HG03280 (cell line): ENCODE results near the gene CYSTM1.
A peak's percentile ranks its signal among the peaks of the same experiment; 100 is the strongest.
"Not testable (repeated sequence)": the region's sequence is repeated elsewhere in the genome, so short reads cannot be mapped to it uniquely, and the experiment has no call there.

ENCODE experiments used
- ATAC-seq: cut with Tn5 transposase; IDR thresholded peaks from one replicate; pipeline ENCODE4 v1.9.1; 2021; ENCODE audit warnings: mild to moderate bottlenecking, moderate library complexity; ENCODE audit not compliant: unreplicated experiment

CYSTM1 gene

DNA sequence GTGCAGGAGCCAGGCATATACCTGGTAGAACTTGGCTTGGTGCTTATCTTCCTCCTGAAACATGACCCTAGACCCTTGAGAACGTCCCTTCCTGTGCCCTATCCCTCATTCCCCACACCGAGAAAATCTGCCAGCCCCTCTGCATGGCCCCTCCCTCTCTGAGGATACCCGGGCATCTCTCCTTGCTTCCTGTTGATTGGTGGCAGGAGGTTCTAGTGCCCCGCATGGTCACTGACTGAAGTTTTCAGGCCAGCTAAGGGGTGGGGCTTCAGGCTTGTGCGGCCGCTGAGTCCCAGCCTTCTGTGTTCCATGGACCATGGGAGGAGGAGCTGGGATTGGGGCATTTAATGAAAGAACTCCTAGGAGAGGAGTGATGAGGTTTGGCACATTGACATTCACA lies 26.5 kb upstream of the CYSTM1 start:
- no peak for ATAC-seq

DNA sequence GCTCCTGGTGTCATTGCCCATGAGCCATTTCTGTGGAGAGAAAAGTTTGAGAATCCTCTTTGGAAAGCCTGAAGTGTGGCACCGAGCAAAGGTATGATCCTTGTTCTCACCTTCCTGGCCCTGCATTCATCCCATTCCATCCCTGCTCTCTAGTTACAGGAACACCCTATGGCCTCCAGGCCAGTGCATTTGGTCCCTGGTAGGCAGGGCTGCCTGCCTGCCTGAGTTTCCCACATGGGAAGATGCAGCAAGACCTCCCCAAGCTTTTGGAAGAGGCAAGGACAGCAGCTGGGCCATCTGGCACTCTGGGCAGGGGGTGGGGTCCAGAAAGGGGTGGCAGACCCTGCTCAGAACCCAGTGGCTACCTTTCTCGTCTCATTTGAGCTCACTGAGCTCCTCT lies 24.8 kb upstream of the CYSTM1 start:
- no peak for ATAC-seq

GRCh38 chr5:140151144-140152021 lies 23.6 kb upstream of the CYSTM1 start:
- ATAC-seq, result no peak

- ATAC-seq, result no peak
Measured at GRCh38 chr5:140152022-140152999, 22.7 kb upstream of the CYSTM1 start.

DNA sequence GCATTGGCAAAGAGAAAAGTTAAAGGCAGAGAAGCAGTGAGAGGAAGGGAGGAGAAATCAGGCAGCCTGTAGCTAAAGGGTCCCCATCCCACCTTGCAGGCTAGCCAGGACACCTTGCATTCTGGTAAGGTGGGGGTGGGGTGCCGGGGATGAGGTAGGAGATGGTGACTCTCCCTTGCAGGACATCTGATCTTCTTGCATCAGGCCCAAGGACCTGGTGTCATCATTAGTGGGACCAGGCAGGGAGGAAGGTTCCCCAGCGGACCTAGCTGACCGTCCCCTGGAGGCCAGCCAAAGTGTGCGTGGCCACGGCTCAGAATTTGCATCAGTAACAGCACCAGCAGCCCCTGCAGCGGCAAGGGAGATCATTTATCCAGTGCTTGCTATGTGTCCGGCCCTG lies 21.7 kb upstream of the CYSTM1 start:
- no peak for ATAC-seq

- ATAC-seq, result no peak
Measured at GRCh38 chr5:140153905-140154304, 21.1 kb upstream of the CYSTM1 start.

GRCh38 chr5:140154710-140155381 lies 20.1 kb upstream of the CYSTM1 start:
- ATAC-seq, result not testable (repeated sequence)

GRCh38 chr5:140157032-140157781 lies 17.8 kb upstream of the CYSTM1 start:
- peak; percentile 97 for ATAC-seq

DNA sequence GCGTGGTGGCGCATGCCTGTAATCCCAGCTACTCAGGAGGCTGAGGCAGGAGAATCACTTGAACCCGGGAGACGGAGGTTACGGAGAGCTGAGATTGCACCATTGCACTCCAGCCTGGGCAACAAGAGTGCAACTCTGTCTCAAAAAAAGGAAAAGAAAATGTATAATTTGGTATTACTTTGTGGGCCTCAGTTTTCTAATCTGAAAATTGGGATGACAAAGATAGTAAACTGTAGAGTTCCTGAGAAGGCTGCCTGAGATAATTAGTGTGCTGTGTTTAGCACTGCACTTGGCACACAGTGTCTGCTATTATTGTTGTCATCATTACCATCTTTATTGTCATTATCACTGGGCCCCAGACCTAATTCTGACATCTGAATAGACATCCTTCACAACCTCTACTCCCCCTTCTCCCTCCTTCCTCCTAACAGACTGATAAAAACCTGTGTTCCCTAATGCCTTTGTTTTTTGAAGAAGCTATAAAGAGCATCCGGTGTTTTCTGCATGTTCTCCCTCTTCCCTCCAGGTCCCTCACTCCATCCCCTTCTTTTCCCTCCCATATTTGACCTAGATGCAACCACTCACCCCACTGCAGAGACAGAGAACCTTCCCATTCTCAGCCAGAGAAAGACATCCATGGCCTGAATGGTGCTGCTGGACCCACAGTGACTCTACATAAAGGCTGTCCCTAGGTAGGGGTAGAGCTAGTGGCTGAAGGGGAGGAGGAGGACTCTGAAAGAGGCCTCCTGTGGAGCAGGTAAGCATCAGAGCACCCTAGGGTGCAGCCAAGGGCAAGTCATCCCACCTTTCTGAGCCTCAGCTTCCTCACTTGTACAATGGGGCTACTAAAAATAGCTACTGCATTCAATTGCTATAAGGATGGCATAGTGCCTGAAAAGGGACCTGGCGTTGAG lies 15.7 kb upstream of the CYSTM1 start:
- ATAC-seq, result no peak

DNA sequence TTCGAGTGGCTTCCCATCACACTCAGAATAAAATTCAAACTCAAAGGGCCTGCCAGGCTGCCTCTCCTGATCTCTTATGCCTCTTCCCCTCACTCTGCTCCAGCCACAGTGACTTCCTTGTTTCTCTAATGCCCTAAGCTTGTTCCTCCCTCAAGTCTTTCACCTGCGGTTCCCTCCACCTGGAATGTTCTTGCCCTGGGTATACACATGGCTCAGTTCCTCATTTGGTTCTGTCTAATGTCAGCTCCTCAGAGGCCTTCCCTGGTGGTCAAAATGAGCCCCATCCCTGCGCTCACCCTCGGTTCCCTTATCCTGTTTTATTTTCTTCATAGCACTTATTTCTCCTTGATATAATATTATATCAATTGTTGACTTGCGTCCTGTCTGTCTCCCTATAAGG lies 12.7 kb upstream of the CYSTM1 start:
- ATAC-seq, result no peak

GRCh38 chr5:140162781-140163180 lies 12.2 kb upstream of the CYSTM1 start:
- ATAC-seq, result no peak

DNA sequence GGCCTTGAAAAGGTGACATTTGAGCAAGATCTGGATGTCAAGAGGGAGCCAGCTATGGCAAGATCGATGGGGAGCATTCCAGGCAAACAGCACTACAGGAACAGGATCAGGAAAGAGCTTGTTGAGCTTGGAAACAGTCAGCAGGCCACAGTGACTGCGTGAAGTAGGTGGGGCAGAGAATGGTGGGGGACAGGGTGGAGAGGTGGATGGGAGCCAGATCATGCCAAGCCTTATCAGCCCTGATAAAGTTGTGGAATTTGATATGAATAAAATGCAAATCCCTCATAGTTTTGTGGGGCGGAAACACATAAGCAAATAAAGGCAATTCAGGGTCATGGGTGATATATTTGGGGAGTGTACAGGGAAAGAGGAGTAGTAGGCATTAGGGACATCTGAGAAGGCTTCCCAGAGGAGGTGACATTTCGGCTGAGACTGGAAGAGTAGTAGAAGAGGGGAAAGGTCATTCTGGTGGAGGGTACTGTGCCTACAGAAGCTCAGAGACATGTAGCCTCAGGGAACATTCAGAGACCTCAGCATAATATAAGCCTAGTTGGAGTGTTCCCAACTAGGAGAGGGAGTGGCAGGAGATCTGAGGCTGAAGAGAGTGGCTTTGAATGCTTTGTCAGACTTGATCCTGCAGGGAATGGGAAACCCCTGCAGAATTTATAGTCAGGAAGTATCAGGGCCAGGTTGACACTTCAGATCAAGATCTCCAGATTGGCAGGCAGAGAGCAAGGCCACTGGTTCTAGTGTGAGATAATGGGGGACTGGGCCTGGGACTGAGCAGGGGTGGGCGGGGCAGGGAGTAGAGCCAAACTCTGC lies 9.7 kb upstream of the CYSTM1 start:
- no peak for ATAC-seq

DNA sequence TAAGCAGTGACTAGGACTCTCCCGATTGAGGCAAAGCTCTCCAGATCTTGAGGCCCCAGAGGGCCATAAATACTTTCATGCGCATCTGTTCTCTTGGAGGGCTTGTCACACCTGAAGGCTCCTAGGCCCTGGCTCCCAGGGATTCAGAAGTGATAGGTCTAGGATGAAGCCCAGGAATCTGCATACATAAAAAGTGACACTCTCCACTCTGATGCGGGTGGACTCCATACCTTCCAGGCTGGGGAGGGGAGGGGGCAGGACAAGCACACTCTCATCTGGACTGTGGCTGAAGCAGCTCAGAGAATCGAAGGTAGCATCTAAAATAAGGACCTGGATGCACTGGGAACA lies 9.1 kb upstream of the CYSTM1 start:
- ATAC-seq, result no peak

- ATAC-seq, result no peak
Measured at GRCh38 chr5:140166911-140167310, 8.1 kb upstream of the CYSTM1 start.

- ATAC-seq, result no peak
Measured at GRCh38 chr5:140168371-140168770, 6.6 kb upstream of the CYSTM1 start.

DNA sequence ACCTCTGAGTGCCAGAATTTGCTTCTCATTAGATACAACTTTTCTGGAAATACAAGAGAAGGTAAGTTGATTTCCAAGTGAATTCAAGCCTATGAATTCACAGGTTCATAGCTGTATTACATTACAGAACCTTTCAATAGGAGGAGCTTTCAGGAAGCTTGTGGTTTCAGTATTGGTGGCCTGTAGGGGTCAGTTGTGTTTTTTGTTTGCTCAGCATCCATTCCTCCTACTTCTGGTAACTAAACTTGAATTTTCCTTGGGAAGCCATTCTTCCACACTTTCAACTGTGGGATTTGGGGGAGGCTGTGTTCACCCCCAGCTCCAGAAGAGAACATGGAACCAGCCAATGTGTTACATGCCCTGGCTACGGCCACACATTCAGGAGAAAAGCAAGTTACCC lies 5.6 kb upstream of the CYSTM1 start:
- ATAC-seq, result no peak

DNA sequence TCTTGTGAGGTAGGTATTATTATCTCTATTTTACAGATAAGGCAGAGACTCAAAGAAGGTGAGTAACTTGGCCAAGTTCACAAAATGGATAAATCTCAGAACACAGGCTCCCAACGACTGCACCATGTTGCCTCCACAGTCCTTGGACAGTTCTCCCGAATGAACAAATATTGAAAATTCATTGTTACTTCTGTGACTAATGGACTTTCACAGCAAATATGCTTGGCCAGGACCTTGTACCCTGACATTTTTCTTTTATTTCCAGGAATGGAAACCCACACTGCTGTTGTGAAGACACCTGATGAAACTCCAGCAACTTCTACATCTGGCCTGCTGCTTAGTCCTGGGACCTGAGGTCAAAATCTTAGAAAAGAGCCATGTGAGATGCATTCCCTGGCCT lies 2.5 kb upstream of the CYSTM1 start:
- ATAC-seq, result no peak

GRCh38 chr5:140174014-140174413 lies 974 bp upstream of the CYSTM1 start:
- no peak for ATAC-seq
